Heart right ventricle (tissue), 16 donors: ENCODE measurements around the gene COMTD1. TPM values are rescaled to one million over a fixed set of nuclear protein-coding genes. Genes with fewer than 3 reads are reported as not detected.
A peak's percentile ranks its signal among the peaks of the same experiment; 100 is the strongest.

ENCODE experiments used
- ATAC-seq, 8 donors: fragments of 200-7000 bp; cut with Tn5 transposase; one replicate each; pipeline ENCODE4 v1.9.1; 2020; ENCODE audit warnings: mild to moderate bottlenecking in 8 of 8, moderate library complexity in 8 of 8, moderate number of reproducible peaks in 1 of 8
- DNase-seq, 2 donors: peaks; one replicate each; pipeline ENCODE4 v3.0.0-alpha.2; 2020
- H3K27ac ChIP-seq, 10 donors: fragments of 200-600 bp; sonication (generic) in 2 of 10; one replicate each; pipeline versions ENCODE4 v1.5.0 to v1.8.0; 2020 to 2022; ENCODE audit warnings: mild to moderate bottlenecking in 3 of 10
- H3K27me3 ChIP-seq, 7 donors: fragments of 200-600 bp; one replicate each; pipeline ENCODE4 v1.8.0; 2021 to 2022; ENCODE audit warnings: mild to moderate bottlenecking in 2 of 7
- H3K36me3 ChIP-seq, 9 donors: fragments of 200-600 bp; sonication (generic) in 1 of 9; one replicate each; pipeline versions ENCODE4 v1.5.0 to v1.8.0; 2020 to 2022; ENCODE audit warnings: mild to moderate bottlenecking in 2 of 9
- H3K4me1 ChIP-seq, 9 donors: fragments of 200-600 bp; sonication (generic) in 1 of 9; one replicate each; pipeline versions ENCODE4 v1.5.0 to v1.8.0; 2020 to 2022; ENCODE audit warnings: mild to moderate bottlenecking in 4 of 9
- H3K4me3 ChIP-seq, 10 donors: fragments of 200-600 bp; sonication (generic) in 2 of 10; one replicate each; pipeline versions ENCODE4 v1.5.0 to v1.8.0; 2020 to 2022; ENCODE audit warnings: mild to moderate bottlenecking in 7 of 10, moderate library complexity in 2 of 10
- H3K9me3 ChIP-seq, 11 donors: fragments of 200-600 bp in 10 of 11; sonication (generic) in 2 of 11; one replicate each; pipeline versions ENCODE4 v1.5.0 to v1.8.0; 2013 to 2022; ENCODE audit warnings: mild to moderate bottlenecking in 2 of 11, control low read depth in 1 of 11, moderate library complexity in 1 of 11
- WGBS, 2 donors: extraction: QIAGEN DNeasy Blood & Tissue Kit; methylation state at CpG; one replicate each; pipeline ENCODE4 v1.1.7; 2013; ENCODE audit warnings: inconsistent platforms in 1 of 2; 5-methylcytosine and 5-hydroxymethylcytosine counted together
- intact Hi-C, 10 donors: fragments of 100-400 bp; cut with DNase I; formaldehyde crosslinking; loops; one replicate each; pipeline versions ENCODE4 v1.11.1 to v1.14.2; 2022
- polyA plus RNA-seq, 2 donors: library from polyadenylated mRNA; stranded (reverse); fragments of 200-250 nt; gene quantifications; one replicate each; pipeline ENCODE4 v1.2.3, GENCODE V29; 2013
- total RNA-seq, 10 donors: library from RNA; stranded (reverse); fragmentation: NEBNext Ultra II Directional in 3 of 10; extraction: Animal tissue kit (Norgen Biotek cat#: 25700) in 3 of 10; gene quantifications; one replicate each; pipeline versions ENCODE4 v1.2.1 to v1.2.4, GENCODE V29; 2021 to 2023
- TF ChIP-seq, protein P1 (sequence below), 9 donors: fragments of 200-600 bp; sonication (generic) in 2 of 9; IDR thresholded peaks; one replicate each; pipeline versions ENCODE4 v1.5.0 to v1.8.0; 2021 to 2022; ENCODE audit warnings: antibody characterized with exemption in 9 of 9, mild to moderate bottlenecking in 5 of 9, moderate library complexity in 1 of 9
- donor health status: Arrhythmogenic right ventricular cardiomyopathy.
- donor health status: ischemic (EF 13 %, LVEDD 7.1; RV severe dilation, severe dysfunction).
- donor health status: healthy with polysubstance abuse.
- donor health status: DM: no; HTN: yes; CAD: no.
- donor health status: DM: no; HTN: no; CAD: no.
- donor health status: ischemic (EF 25% LVEDD 6.9; RV normal size, moderate dysfunction).
- donor health status: ischemic (EF 25% LVEDD 5.7; RV mildly dilated, moderate dysfunction).
- donor health status: healthy.
- donor health status: DM: yes; HTN: yes; CAD: no.
- donor health status: Ischemic cardiomyopathy.
- donor health status: ischemic (EF 35%, LVEDD 5.7; RV mildly dilated, moderate dysfunction).
- donor health status: nonischemic (EF 11% LVEDD 7.7; RV severe dilation, severe dysfunction).
- donor health status: DM: yes; HTN: yes; CAD: no.
- donor health status: PGD.
- donor health status: ischemic (EF 29% LVEDD 5.4; RV normal size, mild dysfunction).
- donor health status: nonischemic (EF 23%, LVEDD 6.1; RV moderate dilation, normal function).

COMTD1 gene
- total and polyA plus RNA-seq, 12 donors: 16.4 to 254 (median 33.6) TPM

DNA sequence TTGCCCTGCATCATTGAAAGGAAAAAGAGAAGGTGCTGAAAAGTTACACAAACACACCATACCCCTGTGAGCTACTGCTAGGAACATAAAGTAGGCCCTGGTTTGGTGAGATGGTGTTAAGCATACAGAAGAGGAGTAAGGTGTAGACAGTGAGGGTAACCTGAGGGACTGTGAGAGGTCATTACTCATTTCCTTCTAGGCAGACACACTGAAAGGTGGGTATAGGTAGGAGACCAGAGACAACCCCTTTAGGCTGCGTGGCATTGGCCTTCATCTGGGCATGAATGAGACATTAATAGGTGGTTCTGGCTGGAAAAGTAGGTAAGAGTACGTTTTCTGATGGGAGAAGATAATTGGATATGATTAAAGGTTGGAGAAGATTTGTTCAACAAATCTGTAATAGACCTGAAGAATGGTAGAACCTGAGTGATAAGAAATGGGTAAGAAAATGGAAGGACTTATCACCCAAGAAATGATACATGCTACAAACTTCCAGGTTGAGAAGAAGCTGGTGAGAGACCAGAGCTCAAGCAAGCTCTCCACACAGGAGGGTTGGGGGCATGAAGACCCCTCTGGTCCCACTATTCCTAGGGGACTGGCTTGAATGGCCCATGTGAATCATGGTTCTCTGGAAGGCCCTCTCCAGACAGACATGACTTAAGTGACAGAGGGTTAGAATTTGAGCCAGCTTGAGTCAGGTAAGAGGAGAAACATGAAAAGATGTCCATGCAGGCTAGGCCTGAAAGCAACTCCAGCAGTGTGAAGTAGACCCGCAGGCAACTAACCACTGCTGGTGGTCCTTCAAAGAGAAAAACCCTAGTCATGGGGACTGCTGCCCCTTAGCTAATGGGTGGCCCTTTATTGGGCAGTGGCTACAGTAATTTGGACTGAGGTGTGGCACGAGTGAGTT lies 3.8 kb downstream of the COMTD1 start:
- 82% methylated on average over 4 of the region's 4 CpGs for WGBS, 2 donors
- Histone ChIP-seq H3K9me3 (no peaks in the 10 kb centered on the region), H3K4me1 (peaks cover 4 to 65% (median 51%) of the 10 kb centered on the region in 9 donors), H3K36me3 (peaks cover 0 to 67% (median 16%) of the 10 kb centered on the region in 9 donors), H3K27me3 (no peaks in the 10 kb centered on the region), H3K4me3 (no peak overlapping the region), H3K27ac (no peak overlapping the region)
- DNase-seq (no peak), ATAC-seq (no peak)
- intact Hi-C loops: loop anchor here in 8 of 10 donors (2.0 to 10.0 kb wide), 8 partner anchors 43 to 987 kb away; partner anchors contain the start of genes SAMD8 (in 6 of the 8) and KAT6B (in 2 of the 8)
- TF ChIP-seq, protein P1, sequence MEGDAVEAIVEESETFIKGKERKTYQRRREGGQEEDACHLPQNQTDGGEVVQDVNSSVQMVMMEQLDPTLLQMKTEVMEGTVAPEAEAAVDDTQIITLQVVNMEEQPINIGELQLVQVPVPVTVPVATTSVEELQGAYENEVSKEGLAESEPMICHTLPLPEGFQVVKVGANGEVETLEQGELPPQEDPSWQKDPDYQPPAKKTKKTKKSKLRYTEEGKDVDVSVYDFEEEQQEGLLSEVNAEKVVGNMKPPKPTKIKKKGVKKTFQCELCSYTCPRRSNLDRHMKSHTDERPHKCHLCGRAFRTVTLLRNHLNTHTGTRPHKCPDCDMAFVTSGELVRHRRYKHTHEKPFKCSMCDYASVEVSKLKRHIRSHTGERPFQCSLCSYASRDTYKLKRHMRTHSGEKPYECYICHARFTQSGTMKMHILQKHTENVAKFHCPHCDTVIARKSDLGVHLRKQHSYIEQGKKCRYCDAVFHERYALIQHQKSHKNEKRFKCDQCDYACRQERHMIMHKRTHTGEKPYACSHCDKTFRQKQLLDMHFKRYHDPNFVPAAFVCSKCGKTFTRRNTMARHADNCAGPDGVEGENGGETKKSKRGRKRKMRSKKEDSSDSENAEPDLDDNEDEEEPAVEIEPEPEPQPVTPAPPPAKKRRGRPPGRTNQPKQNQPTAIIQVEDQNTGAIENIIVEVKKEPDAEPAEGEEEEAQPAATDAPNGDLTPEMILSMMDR (IDR thresholded peaks at IDR 0.05): no peak

DNA sequence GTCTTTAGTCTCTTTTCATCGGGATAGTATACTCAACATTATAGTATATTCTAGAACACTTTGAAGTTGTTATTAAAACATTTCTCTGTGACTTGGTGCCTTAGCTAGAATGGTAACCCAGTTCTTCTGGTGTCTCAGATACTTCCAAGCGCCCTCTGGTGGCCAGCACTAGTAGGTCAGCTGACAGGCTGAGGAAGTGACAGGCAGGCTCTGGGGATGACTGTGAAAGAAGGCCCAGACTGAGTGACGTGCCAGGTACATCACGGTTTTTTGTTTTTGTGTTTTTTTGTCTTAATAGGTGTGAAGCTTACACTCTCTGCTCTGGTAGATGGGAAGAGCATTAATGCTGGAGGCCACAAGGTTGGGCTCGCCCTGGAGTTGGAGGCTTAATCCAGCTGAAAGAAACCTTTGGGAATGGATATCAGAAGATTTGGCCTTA lies 5.1 kb downstream of the COMTD1 start:
- Histone ChIP-seq H3K36me3 (peaks cover 0 to 80% (median 16%) of the 10 kb centered on the region in 9 donors), H3K27me3 (no peaks in the 10 kb centered on the region), H3K4me1 (peaks cover 16 to 74% (median 64%) of the 10 kb centered on the region in 9 donors), H3K27ac (peak overlapping the region in 3 of 10 donors; percentile 3 to 32 (median 6)), H3K9me3 (no peaks in the 10 kb centered on the region), H3K4me3 (no peak overlapping the region)
- ATAC-seq (peak in 7 of 8 donors; percentile 7 to 56 (median 32)), DNase-seq (peak; percentile 90)
- TF ChIP-seq, protein P1 (IDR thresholded peaks at IDR 0.05): peak; percentile 87 to 95 (median 91)
- intact Hi-C loops: loop anchor here in 8 of 10 donors (2.0 to 10.0 kb wide), 7 partner anchors 42 to 986 kb away; partner anchors contain the start of genes SAMD8 (in 6 of the 8) and KAT6B (in 2 of the 8)
- 22 to 27% methylated on average over 5 of the region's 5 CpGs for WGBS, 2 donors

DNA sequence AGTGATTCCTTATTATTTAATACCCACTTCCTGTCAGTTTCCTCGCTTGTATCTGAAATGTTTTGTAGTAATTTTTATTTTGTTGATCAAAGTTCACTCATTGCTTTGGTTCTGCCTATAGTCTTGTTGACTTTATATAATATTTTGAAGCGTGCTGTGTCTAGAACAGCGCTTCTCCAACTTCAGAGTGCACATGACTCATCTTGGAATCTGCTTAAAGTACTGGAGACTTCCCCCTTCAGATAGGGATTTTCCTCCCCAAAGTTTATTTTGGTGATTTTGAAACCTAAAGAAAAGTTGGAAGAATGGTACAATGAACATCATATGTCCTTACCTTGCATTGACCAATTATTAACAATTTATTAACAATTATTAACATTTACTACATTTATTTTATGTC lies 5.8 kb downstream of the COMTD1 start:
- Histone ChIP-seq H3K4me1 (peaks cover 16 to 75% (median 64%) of the 10 kb centered on the region in 9 donors), H3K27me3 (no peaks in the 10 kb centered on the region), H3K36me3 (peaks cover 0 to 86% (median 16%) of the 10 kb centered on the region in 9 donors), H3K4me3 (no peak overlapping the region), H3K27ac (peak overlapping the region in 5 of 10 donors; percentile 3 to 90 (median 30)), H3K9me3 (no peaks in the 10 kb centered on the region)
- TF ChIP-seq, protein P1 (IDR thresholded peaks at IDR 0.05): no peak
- ATAC-seq (no peak), DNase-seq (no peak)
- WGBS, 2 donors: 87 to 92% methylated on average over 3 of the region's 3 CpGs
- intact Hi-C loops: loop anchor here in 8 of 10 donors (2.0 to 10.0 kb wide), 7 partner anchors 41 to 985 kb away; partner anchors contain the start of genes SAMD8 (in 6 of the 8) and KAT6B (in 2 of the 8)

DNA sequence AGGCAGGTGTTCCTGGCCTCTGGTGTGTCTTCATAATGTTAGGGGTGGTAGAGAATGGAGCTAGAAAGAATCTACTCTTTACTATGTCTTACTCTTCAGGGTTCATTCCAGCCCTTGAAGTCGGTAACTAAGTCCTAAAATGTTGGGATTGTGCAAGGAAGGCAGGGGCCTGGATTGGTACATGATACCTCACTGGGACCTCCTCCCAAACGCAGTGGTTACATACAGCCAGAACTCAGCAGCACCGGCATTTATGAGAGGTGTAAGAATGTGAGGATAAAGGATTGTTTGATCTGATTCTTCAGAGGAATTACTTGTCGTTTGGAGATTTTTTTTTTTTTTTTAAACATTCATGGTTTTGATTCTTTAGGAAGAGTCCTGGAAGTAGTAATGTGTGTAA lies 6.9 kb downstream of the COMTD1 start:
- peaks cover 0 to 98% (median 20%) of the 10 kb centered on the region in 9 donors for H3K36me3 ChIP-seq
- peaks cover 24 to 77% (median 68%) of the 10 kb centered on the region in 9 donors for H3K4me1 ChIP-seq
- H3K27ac ChIP-seq: peak overlapping the region in 4 of 10 donors; percentile 17 to 90 (median 28)
- no peak for DNase-seq
- H3K4me3 ChIP-seq: no peak overlapping the region
- H3K9me3 ChIP-seq: no peaks in the 10 kb centered on the region
- intact Hi-C loops: loop anchor here in 1 of 10 donors (5.0 kb wide), 1 partner anchor 42 kb away; no protein-coding TSS in a partner anchor
- WGBS, 2 donors: 39 to 53% methylated on average over 4 of the region's 4 CpGs
- TF ChIP-seq, protein P1 (IDR thresholded peaks at IDR 0.05): no peak
- H3K27me3 ChIP-seq: no peaks in the 10 kb centered on the region
- no peak for ATAC-seq
